Progenitor cell of endocrine pancreas (in vitro differentiated cells): ENCODE data around the gene MYO9A. TPM values are rescaled to one million over a fixed set of nuclear protein-coding genes. Genes with fewer than 3 reads are reported as not detected.

Experiments
- DNase-seq: peaks from one replicate; pipeline ENCODE4 v3.0.0; 2021; ENCODE audit warnings: low spot score; ENCODE audit not compliant: unreplicated experiment
- H3K27ac Mint-ChIP-seq: 2 replicates; pipeline ENCODE4 v1.8.0; 2021; ENCODE audit warnings: mild to moderate bottlenecking, moderate library complexity, mixed read lengths
- H3K27me3 Mint-ChIP-seq: 2 replicates; pipeline ENCODE4 v1.8.0; 2021; ENCODE audit warnings: mixed read lengths
- H3K36me3 Mint-ChIP-seq: 2 replicates; pipeline ENCODE4 v1.8.0; 2022; ENCODE audit warnings: mixed read lengths; ENCODE audit not compliant: insufficient read depth
- H3K4me1 Mint-ChIP-seq: 2 replicates; pipeline ENCODE4 v1.8.0; 2021; ENCODE audit warnings: low read depth, mixed read lengths
- H3K4me3 Mint-ChIP-seq: 2 replicates; pipeline ENCODE4 v1.8.0; 2021; ENCODE audit warnings: low read depth, mild to moderate bottlenecking, moderate library complexity, mixed read lengths
- H3K9me3 Mint-ChIP-seq: 2 replicates; pipeline ENCODE4 v1.8.0; 2021; ENCODE audit warnings: low read depth, mixed read lengths
- CTCF ChIP-seq: fragments of 200-600 bp; sonication (generic); IDR thresholded peaks from one replicate; pipeline ENCODE4 v1.5.0; 2021; ENCODE audit warnings: antibody characterized with exemption, mild to moderate bottlenecking; ENCODE audit not compliant: unreplicated experiment
- total RNA-seq: library from RNA; stranded (reverse); gene quantifications from 2 replicates; pipeline ENCODE4 v1.2.1, GENCODE V29; 2021

The MYO9A gene
- total RNA-seq, 1 donor from 2014 or later = 32.0 TPM

- TF ChIP-seq CTCF = no peak
- Mint-ChIP-seq H3K4me1 (peaks cover 1% of the 10 kb centered on the region), H3K27ac (no peak overlapping the region), H3K27me3 (no peaks in the 10 kb centered on the region), H3K9me3 (no peaks in the 10 kb centered on the region), H3K36me3 (no peaks in the 10 kb centered on the region), H3K4me3 (no peak overlapping the region)
- no peak for DNase-seq
Measured at GRCh38 chr15:71921191-71921590, 196.8 kb downstream of the MYO9A start.

- Mint-ChIP-seq H3K9me3 (no peaks in the 10 kb centered on the region), H3K4me3 (no peak overlapping the region), H3K27me3 (no peaks in the 10 kb centered on the region), H3K27ac (no peak overlapping the region), H3K4me1 (peaks cover 5% of the 10 kb centered on the region), H3K36me3 (no peaks in the 10 kb centered on the region)
- DNase-seq = no peak
- no peak for TF ChIP-seq CTCF
Measured at GRCh38 chr15:71920573-71920972, 197.4 kb downstream of the MYO9A start.

- H3K36me3 Mint-ChIP-seq = peaks cover 2% of the 10 kb centered on the region
- H3K27me3 Mint-ChIP-seq = no peaks in the 10 kb centered on the region
- DNase-seq = no peak
- peaks cover 6% of the 10 kb centered on the region for H3K4me1 Mint-ChIP-seq
- TF ChIP-seq CTCF = no peak
- H3K9me3 Mint-ChIP-seq = no peaks in the 10 kb centered on the region
- H3K4me3 Mint-ChIP-seq = no peak overlapping the region
- H3K27ac Mint-ChIP-seq = no peak overlapping the region
Measured at GRCh38 chr15:71916834-71917233, 201.1 kb downstream of the MYO9A start.

GRCh38 chr15:71914092-71914491 lies 203.9 kb downstream of the MYO9A start:
- no peak for TF ChIP-seq CTCF
- DNase-seq = no peak
- no peak overlapping the region for H3K27ac Mint-ChIP-seq
- no peaks in the 10 kb centered on the region for H3K27me3 Mint-ChIP-seq
- H3K4me3 Mint-ChIP-seq = no peak overlapping the region
- no peaks in the 10 kb centered on the region for H3K9me3 Mint-ChIP-seq
- H3K36me3 Mint-ChIP-seq = peaks cover 2% of the 10 kb centered on the region
- H3K4me1 Mint-ChIP-seq = peaks cover 6% of the 10 kb centered on the region

GRCh38 chr15:71899674-71900073 lies 218.3 kb downstream of the MYO9A start:
- no peak for DNase-seq
- no peak overlapping the region for H3K27ac Mint-ChIP-seq
- TF ChIP-seq CTCF = no peak
- H3K36me3 Mint-ChIP-seq = peaks cover 5% of the 10 kb centered on the region
- no peaks in the 10 kb centered on the region for H3K9me3 Mint-ChIP-seq
- peaks cover 3% of the 10 kb centered on the region for H3K4me1 Mint-ChIP-seq
- no peak overlapping the region for H3K4me3 Mint-ChIP-seq
- H3K27me3 Mint-ChIP-seq = no peaks in the 10 kb centered on the region
